Osteocyte (in vitro differentiated cells): Measurements from ENCODE around the gene SCMH1. TPM values are rescaled to one million over a fixed set of nuclear protein-coding genes. Genes with fewer than 3 reads are reported as not detected.

Source experiments
- DNase-seq: peaks from one replicate; pipeline ENCODE4 v3.0.0; 2021; ENCODE audit warnings: mixed read lengths; ENCODE audit not compliant: unreplicated experiment; ENCODE audit errors: extremely low spot score
- H3K27ac Mint-ChIP-seq: one replicate; pipeline ENCODE4 v1.8.0; 2021; ENCODE audit warnings: mild to moderate bottlenecking, mixed read lengths; ENCODE audit not compliant: unreplicated experiment
- H3K27me3 Mint-ChIP-seq: one replicate; pipeline ENCODE4 v1.8.0; 2021; ENCODE audit warnings: mixed read lengths; ENCODE audit not compliant: unreplicated experiment
- H3K36me3 Mint-ChIP-seq: one replicate; pipeline ENCODE4 v1.8.0; 2021; ENCODE audit warnings: mixed read lengths; ENCODE audit not compliant: unreplicated experiment
- H3K4me1 Mint-ChIP-seq: one replicate; pipeline ENCODE4 v1.8.0; 2021; ENCODE audit warnings: mixed read lengths; ENCODE audit not compliant: unreplicated experiment
- H3K4me3 Mint-ChIP-seq: one replicate; pipeline ENCODE4 v1.8.0; 2021; ENCODE audit warnings: mild to moderate bottlenecking, moderate library complexity, mixed read lengths; ENCODE audit not compliant: unreplicated experiment
- H3K9me3 Mint-ChIP-seq: one replicate; pipeline ENCODE4 v1.8.0; 2021; ENCODE audit warnings: mixed read lengths; ENCODE audit not compliant: unreplicated experiment
- CTCF ChIP-seq: fragments of 200-600 bp; sonication (generic); IDR thresholded peaks from 2 replicates; pipeline ENCODE4 v1.5.0; 2021; ENCODE audit warnings: antibody characterized with exemption, mild to moderate bottlenecking, moderate library complexity
- total RNA-seq: library from RNA; stranded (reverse); gene quantifications from 2 replicates; pipeline ENCODE4 v1.2.1, GENCODE V29; 2021

Gene SCMH1
- total RNA-seq, 1 donor from 2014 or later: 37.5 TPM

- H3K36me3 Mint-ChIP-seq: peaks cover 27% of the 10 kb centered on the region
Measured at GRCh38 chr1:41013024-41013423, 229.1 kb downstream of the SCMH1 start.

GRCh38 chr1:41010345-41010744 is 231.8 kb downstream of the SCMH1 start:
- H3K27ac Mint-ChIP-seq: no peak overlapping the region
- H3K9me3 Mint-ChIP-seq: no peaks in the 10 kb centered on the region
- no peaks in the 10 kb centered on the region for H3K27me3 Mint-ChIP-seq
- H3K36me3 Mint-ChIP-seq: peaks cover 35% of the 10 kb centered on the region
- no peak for DNase-seq
- H3K4me3 Mint-ChIP-seq: no peak overlapping the region
- no peaks in the 10 kb centered on the region for H3K4me1 Mint-ChIP-seq
- TF ChIP-seq CTCF: no peak

More at GRCh38 chr1:41013024-41013423, 229.1 kb downstream of the SCMH1 start:
- no peak for DNase-seq
- TF ChIP-seq CTCF: no peak
- no peaks in the 10 kb centered on the region for H3K27me3 Mint-ChIP-seq
- H3K9me3 Mint-ChIP-seq: no peaks in the 10 kb centered on the region
- H3K27ac Mint-ChIP-seq: no peak overlapping the region
- no peak overlapping the region for H3K4me3 Mint-ChIP-seq
- H3K4me1 Mint-ChIP-seq: no peaks in the 10 kb centered on the region

- no peak for DNase-seq
- H3K9me3 Mint-ChIP-seq: no peaks in the 10 kb centered on the region
- no peaks in the 10 kb centered on the region for H3K4me1 Mint-ChIP-seq
- H3K36me3 Mint-ChIP-seq: peaks cover 33% of the 10 kb centered on the region
- H3K27ac Mint-ChIP-seq: no peak overlapping the region
- no peak overlapping the region for H3K4me3 Mint-ChIP-seq
- H3K27me3 Mint-ChIP-seq: no peaks in the 10 kb centered on the region
- TF ChIP-seq CTCF: no peak
Measured at GRCh38 chr1:41009466-41009865, 232.6 kb downstream of the SCMH1 start.

GRCh38 chr1:41006942-41007865 is 234.9 kb downstream of the SCMH1 start:
- Mint-ChIP-seq H3K4me3 (no peak overlapping the region), H3K9me3 (no peaks in the 10 kb centered on the region), H3K27ac (no peak overlapping the region), H3K36me3 (peaks cover 43% of the 10 kb centered on the region), H3K27me3 (no peaks in the 10 kb centered on the region), H3K4me1 (peaks cover 18% of the 10 kb centered on the region)
- TF ChIP-seq CTCF: no peak
- DNase-seq: no peak

- no peak for TF ChIP-seq CTCF
- Mint-ChIP-seq H3K27me3 (no peaks in the 10 kb centered on the region), H3K9me3 (no peaks in the 10 kb centered on the region), H3K4me1 (peaks cover 22% of the 10 kb centered on the region), H3K4me3 (no peak overlapping the region), H3K27ac (no peak overlapping the region), H3K36me3 (peaks cover 49% of the 10 kb centered on the region)
- no peak for DNase-seq
Measured at GRCh38 chr1:41005876-41006275, 236.2 kb downstream of the SCMH1 start.
